ENCODE data around the gene PRRT3. TPM values are rescaled to one million over a fixed set of nuclear protein-coding genes. Genes with fewer than 3 reads are reported as not detected.

The PRRT3 gene
- total and polyA plus RNA-seq, 9 of the 15 experiments (the other 6 are each of a cell fraction or from before 2014, with no cell fraction given): 0.06 to 1.9 (median 1.2) TPM

DNA sequence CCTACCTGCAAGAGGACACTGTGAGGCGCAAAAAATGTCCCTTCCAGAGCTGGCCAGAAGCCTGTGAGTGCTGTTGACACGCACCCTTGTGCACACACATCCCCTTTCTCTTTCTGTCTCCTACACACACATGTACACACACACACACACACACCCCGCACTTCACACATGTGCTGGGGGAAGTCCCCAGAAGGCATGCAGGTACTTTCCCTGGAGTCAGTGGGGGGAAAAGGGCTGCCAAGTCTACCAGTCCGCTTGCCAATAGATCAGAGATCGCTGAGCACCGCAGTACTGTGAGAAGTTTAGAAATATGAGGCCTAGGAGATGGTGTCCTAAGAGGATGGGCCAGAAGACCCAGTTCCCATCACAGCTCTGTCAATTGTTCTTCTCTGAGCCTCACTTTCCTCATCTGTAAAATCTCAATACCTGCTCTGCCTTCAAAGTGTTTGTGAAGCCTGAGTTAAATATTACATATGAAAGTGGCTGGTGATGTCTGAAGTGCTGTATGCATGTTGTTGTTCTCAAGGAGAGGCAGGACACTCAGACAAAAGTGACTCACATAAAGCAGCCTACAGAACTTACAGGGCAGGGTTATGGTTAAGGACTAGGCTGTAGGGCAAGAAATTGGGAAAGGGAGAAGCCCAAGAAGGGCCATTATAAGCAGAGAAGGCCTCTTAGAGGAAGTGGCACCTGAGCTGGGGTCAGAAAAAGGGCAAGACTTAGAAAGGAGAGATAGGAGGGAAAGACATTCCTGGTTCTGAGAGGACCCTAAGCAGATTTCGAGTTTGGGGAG lies 42.8 kb downstream of the PRRT3 start:
- intact Hi-C loops (cut with micrococcal nuclease): no loop called here
- WGBS (ENCODE audit: insufficient coverage, low coverage, missing lambda C conversion rate): 45% methylated on average over 7 of the region's 7 CpGs
- Histone ChIP-seq H3K4me3 (no peak overlapping the region), H3K79me2 (ENCODE audit: control insufficient read depth, insufficient read depth, low read length) (no peaks in the 10 kb centered on the region), H3K4me2 (ENCODE audit: insufficient read depth, low read length) (no peak overlapping the region), H3K27ac (ENCODE audit: extremely low read depth, low read depth, low read length) (no peak overlapping the region), H3K9me3 (replicated peaks; ENCODE audit: control insufficient read depth, insufficient read depth, low read depth, low read length) (no peaks in the 10 kb centered on the region), H4K20me1 (replicated peaks; ENCODE audit: control insufficient read depth, insufficient read depth, low read length) (no peaks in the 10 kb centered on the region), H3K27me3 (ENCODE audit: control insufficient read depth in 2 of 2, insufficient read depth in 2 of 2, low read length in 2 of 2) (no peaks in the 10 kb centered on the region), H3K9ac (ENCODE audit: insufficient read depth in 1 of 2, low read depth in 2 of 2, low read length in 2 of 2) (no peak overlapping the region), H3K9me1 (ENCODE audit: control insufficient read depth, insufficient read depth, low read length) (no peaks in the 10 kb centered on the region), H3K4me1 (replicated peaks in 1 of 2; ENCODE audit: control insufficient read depth in 2 of 2, insufficient read depth in 2 of 2, low read length in 2 of 2) (peaks cover 17 to 18% of the 10 kb centered on the region in 2 experiments), H2AFZ (ENCODE audit: low read depth, low read length) (no peak overlapping the region), H3K36me3 (ENCODE audit: control insufficient read depth, insufficient read depth, low read length) (no peaks in the 10 kb centered on the region)
- ChIA-PET CTCF (ENCODE audit: low intra/inter-chr PET ratio) (no interaction called here), POLR2A (interaction anchor here (0.7 to 0.9 kb wide), 2 partner anchors 7 to 77 kb away, joined by 3 read pairs; partner anchors contain the start of genes EMC3 and IL17RC)
- BruUV-seq (replicated peaks): no TSS peak
- no peak for ATAC-seq
- DNase-seq (ENCODE audit: extremely low read depth in 1 of 4, low spot score in 3 of 4): no peak
- FAIRE-seq: peak; percentile 46
- TF ChIP-seq SPI1 (IDR thresholded peaks at IDR 0.05; ENCODE audit: borderline replicate concordance, low read depth, low read length): peak; percentile 63; the same call in 1 of the 2 replicates
- TF ChIP-seq MCM3 (IDR thresholded peaks at IDR 0.05): no peak
- TF ChIP-seq LARP7 (IDR thresholded peaks at IDR 0.05): no peak
- in situ Hi-C loops (cut with MboI): no loop called here

GRCh38 chr3:9908286-9908685 lies 43.9 kb downstream of the PRRT3 start:
- no peaks in the 10 kb centered on the region for H4K20me1 ChIP-seq (replicated peaks; ENCODE audit: control insufficient read depth, insufficient read depth, low read length)
- CTCF ChIA-PET (ENCODE audit: low intra/inter-chr PET ratio): no interaction called here
- H2AFZ ChIP-seq (ENCODE audit: low read depth, low read length): no peak overlapping the region
- no peak overlapping the region for H3K4me3 ChIP-seq
- no peaks in the 10 kb centered on the region for H3K27me3 ChIP-seq (ENCODE audit: control insufficient read depth in 2 of 2, insufficient read depth in 2 of 2, low read length in 2 of 2)
- peaks cover 21% of the 10 kb centered on the region in 2 experiments for H3K4me1 ChIP-seq (replicated peaks in 1 of 2; ENCODE audit: control insufficient read depth in 2 of 2, insufficient read depth in 2 of 2, low read length in 2 of 2)
- H3K9ac ChIP-seq (ENCODE audit: insufficient read depth in 1 of 2, low read depth in 2 of 2, low read length in 2 of 2): no peak overlapping the region
- H3K27ac ChIP-seq (ENCODE audit: extremely low read depth, low read depth, low read length): no peak overlapping the region
- no peaks in the 10 kb centered on the region for H3K36me3 ChIP-seq (ENCODE audit: control insufficient read depth, insufficient read depth, low read length)
- DNase-seq (ENCODE audit: extremely low read depth in 1 of 4, low spot score in 3 of 4) (no peak), ATAC-seq (no peak), FAIRE-seq (no peak)
- WGBS (ENCODE audit: insufficient coverage, low coverage, missing lambda C conversion rate): 29% methylated on average over 3 of the region's 3 CpGs
- no peaks in the 10 kb centered on the region for H3K9me1 ChIP-seq (ENCODE audit: control insufficient read depth, insufficient read depth, low read length)
- in situ Hi-C loops (cut with MboI) (no loop called here), intact Hi-C loops (cut with micrococcal nuclease) (no loop called here)
- no peaks in the 10 kb centered on the region for H3K9me3 ChIP-seq (replicated peaks; ENCODE audit: control insufficient read depth, insufficient read depth, low read depth, low read length)
- H3K4me2 ChIP-seq (ENCODE audit: insufficient read depth, low read length): no peak overlapping the region
- no peaks in the 10 kb centered on the region for H3K79me2 ChIP-seq (ENCODE audit: control insufficient read depth, insufficient read depth, low read length)
- POLR2A ChIA-PET: interaction anchor here (0.9 to 1.5 kb wide), 2 partner anchors 8 to 11 kb away, joined by 3 to 4 read pairs; partner anchors contain the start of gene IL17RC
- BruUV-seq (replicated peaks): no TSS peak
- TF ChIP-seq BCOR (IDR thresholded peaks at IDR 0.05) (no peak), SRSF3 (IDR thresholded peaks at IDR 0.05; ENCODE audit: insufficient read depth, low read length) (no peak), XRCC5 (IDR thresholded peaks at IDR 0.05; ENCODE audit: low read depth, low read length) (no peak), ARNT (IDR thresholded peaks at IDR 0.05) (no peak), KDM1A (IDR thresholded peaks at IDR 0.05) (no peak)
- TF ChIP-seq, protein P1, sequence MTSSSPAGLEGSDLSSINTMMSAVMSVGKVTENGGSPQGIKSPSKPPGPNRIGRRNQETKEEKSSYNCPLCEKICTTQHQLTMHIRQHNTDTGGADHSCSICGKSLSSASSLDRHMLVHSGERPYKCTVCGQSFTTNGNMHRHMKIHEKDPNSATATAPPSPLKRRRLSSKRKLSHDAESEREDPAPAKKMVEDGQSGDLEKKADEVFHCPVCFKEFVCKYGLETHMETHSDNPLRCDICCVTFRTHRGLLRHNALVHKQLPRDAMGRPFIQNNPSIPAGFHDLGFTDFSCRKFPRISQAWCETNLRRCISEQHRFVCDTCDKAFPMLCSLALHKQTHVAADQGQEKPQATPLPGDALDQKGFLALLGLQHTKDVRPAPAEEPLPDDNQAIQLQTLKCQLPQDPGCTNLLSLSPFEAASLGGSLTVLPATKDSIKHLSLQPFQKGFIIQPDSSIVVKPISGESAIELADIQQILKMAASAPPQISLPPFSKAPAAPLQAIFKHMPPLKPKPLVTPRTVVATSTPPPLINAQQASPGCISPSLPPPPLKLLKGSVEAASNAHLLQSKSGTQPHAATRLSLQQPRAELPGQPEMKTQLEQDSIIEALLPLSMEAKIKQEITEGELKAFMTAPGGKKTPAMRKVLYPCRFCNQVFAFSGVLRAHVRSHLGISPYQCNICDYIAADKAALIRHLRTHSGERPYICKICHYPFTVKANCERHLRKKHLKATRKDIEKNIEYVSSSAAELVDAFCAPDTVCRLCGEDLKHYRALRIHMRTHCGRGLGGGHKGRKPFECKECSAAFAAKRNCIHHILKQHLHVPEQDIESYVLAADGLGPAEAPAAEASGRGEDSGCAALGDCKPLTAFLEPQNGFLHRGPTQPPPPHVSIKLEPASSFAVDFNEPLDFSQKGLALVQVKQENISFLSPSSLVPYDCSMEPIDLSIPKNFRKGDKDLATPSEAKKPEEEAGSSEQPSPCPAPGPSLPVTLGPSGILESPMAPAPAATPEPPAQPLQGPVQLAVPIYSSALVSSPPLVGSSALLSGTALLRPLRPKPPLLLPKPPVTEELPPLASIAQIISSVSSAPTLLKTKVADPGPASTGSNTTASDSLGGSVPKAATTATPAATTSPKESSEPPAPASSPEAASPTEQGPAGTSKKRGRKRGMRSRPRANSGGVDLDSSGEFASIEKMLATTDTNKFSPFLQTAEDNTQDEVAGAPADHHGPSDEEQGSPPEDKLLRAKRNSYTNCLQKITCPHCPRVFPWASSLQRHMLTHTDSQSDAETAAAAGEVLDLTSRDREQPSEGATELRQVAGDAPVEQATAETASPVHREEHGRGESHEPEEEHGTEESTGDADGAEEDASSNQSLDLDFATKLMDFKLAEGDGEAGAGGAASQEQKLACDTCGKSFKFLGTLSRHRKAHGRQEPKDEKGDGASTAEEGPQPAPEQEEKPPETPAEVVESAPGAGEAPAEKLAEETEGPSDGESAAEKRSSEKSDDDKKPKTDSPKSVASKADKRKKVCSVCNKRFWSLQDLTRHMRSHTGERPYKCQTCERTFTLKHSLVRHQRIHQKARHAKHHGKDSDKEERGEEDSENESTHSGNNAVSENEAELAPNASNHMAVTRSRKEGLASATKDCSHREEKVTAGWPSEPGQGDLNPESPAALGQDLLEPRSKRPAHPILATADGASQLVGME (CRISPR knock-in tag; IDR thresholded peaks at IDR 0.05): no peak

All from K562 (cell line).